Endodermal cell (in vitro differentiated cells): ENCODE results near the gene ATP11C. TPM values are rescaled to one million over a fixed set of nuclear protein-coding genes. Genes with fewer than 3 reads are reported as not detected.

Experiments
- DNase-seq: peaks from one replicate; pipeline ENCODE4 v3.0.0-alpha.2; 2017
- H3K27ac ChIP-seq: 2 replicates; pipeline ENCODE4 v1.5.1; 2013; ENCODE audit warnings: mild to moderate bottlenecking, low read depth, low read length, moderate library complexity
- H3K27me3 ChIP-seq: 2 replicates; pipeline ENCODE4 v1.6.1; 2013; ENCODE audit warnings: mild to moderate bottlenecking, low read length, moderate library complexity; ENCODE audit not compliant: insufficient read depth, control insufficient read depth, poor library complexity, severe bottlenecking
- H3K36me3 ChIP-seq: 2 replicates; pipeline ENCODE4 v1.7.0; 2013; ENCODE audit warnings: mild to moderate bottlenecking, low read length, moderate library complexity; ENCODE audit not compliant: control insufficient read depth, insufficient read depth
- H3K4me1 ChIP-seq: one replicate; pipeline ENCODE4 v1.7.0; 2013; ENCODE audit warnings: low read length; ENCODE audit not compliant: control insufficient read depth, insufficient read depth
- H3K4me3 ChIP-seq: 2 replicates; pipeline ENCODE4 v1.5.1; 2013; ENCODE audit warnings: mild to moderate bottlenecking, low read length, moderate library complexity
- H3K9ac ChIP-seq: 2 replicates; pipeline ENCODE4 v1.6.1; 2013; ENCODE audit warnings: mild to moderate bottlenecking, low read length, moderate library complexity; ENCODE audit not compliant: poor library complexity, severe bottlenecking; ENCODE audit errors: extremely low read depth
- H3K9me3 ChIP-seq: 2 replicates; pipeline ENCODE4 v1.6.1; 2013; ENCODE audit warnings: mild to moderate bottlenecking, low read length, moderate library complexity; ENCODE audit not compliant: control insufficient read depth
- H3K27ac Mint-ChIP-seq: 2 replicates; pipeline ENCODE4 v1.8.0; 2020; ENCODE audit warnings: mixed read lengths
- H3K27me3 Mint-ChIP-seq: 2 replicates; pipeline ENCODE4 v1.8.0; 2021; ENCODE audit warnings: mild to moderate bottlenecking, mixed read lengths; ENCODE audit not compliant: insufficient read depth
- H3K36me3 Mint-ChIP-seq: 2 replicates; pipeline ENCODE4 v1.8.0; 2020; ENCODE audit warnings: low read depth, mixed read lengths
- H3K4me1 Mint-ChIP-seq: 2 replicates; pipeline ENCODE4 v1.8.0; 2020; ENCODE audit warnings: mixed read lengths
- H3K4me3 Mint-ChIP-seq: 2 replicates; pipeline ENCODE4 v1.8.0; 2020; ENCODE audit warnings: mild to moderate bottlenecking, moderate library complexity, mixed read lengths
- H3K9me3 Mint-ChIP-seq: 2 replicates; pipeline ENCODE4 v1.8.0; 2020; ENCODE audit warnings: mild to moderate bottlenecking, mixed read lengths
- WGBS, 2 experiments: methylation state at CpG; one replicate each; pipeline versions ENCODE4 v1.1.5 to v1.1.7; 2013; ENCODE audit warnings: missing lambda C conversion rate in 2 of 2, mixed read lengths in 1 of 2; ENCODE audit not compliant: insufficient coverage in 1 of 2, insufficient read length in 1 of 2; 5-methylcytosine and 5-hydroxymethylcytosine counted together
- total RNA-seq, 2 donors: library from RNA; stranded (reverse); fragmentation: NEBNext Ultra II Directional in 1 of 2; extraction: Animal tissue kit (Norgen Biotek cat#: 25700) in 1 of 2; gene quantifications; 2 replicates in 1 of 2; 3 replicates in 1 of 2; pipeline ENCODE4 v1.2.1, GENCODE V29; 2021
- TF ChIP-seq, protein P1 (sequence below): fragments of 200-600 bp; sonication (generic); conservative IDR thresholded peaks from 2 replicates; pipeline ENCODE4 v1.5.0; 2021; ENCODE audit warnings: antibody characterized with exemption, mild to moderate bottlenecking

Gene ATP11C
- total RNA-seq, 2 donors from 2014 or later = 62.9 to 114 TPM

DNA sequence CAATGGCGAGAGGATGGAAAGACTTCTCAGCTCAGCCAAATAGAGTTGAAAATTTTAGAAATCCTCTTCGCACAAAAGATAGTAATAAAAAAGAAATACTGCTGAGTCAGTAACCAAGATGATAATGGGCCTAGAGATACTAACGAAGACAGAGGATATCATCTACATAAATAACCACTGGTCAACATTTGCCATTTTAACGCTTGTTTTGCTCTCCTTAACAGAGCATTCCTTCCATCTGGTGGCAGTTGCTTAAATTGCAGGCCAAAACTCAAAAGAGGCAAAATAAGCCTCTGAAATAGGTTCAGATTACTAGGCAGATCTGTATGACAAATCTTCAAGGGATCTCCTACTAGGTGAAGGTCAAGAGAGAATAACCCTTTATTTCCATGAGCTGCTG, 173.2 kb downstream of the ATP11C start:
- Mint-ChIP-seq H3K4me1 (peaks cover 11% of the 10 kb centered on the region), H3K4me3 (no peak overlapping the region), H3K36me3 (peaks cover 61% of the 10 kb centered on the region), H3K27me3 (no peaks in the 10 kb centered on the region), H3K27ac (no peak overlapping the region), H3K9me3 (peaks cover 15% of the 10 kb centered on the region)
- 64 to 80% methylated on average over 1 to 3 of the region's 4 CpGs for WGBS, 2 experiments
- H3K27me3 ChIP-seq = no peaks in the 10 kb centered on the region
- no peak overlapping the region for H3K9ac ChIP-seq
- TF ChIP-seq, protein P1, sequence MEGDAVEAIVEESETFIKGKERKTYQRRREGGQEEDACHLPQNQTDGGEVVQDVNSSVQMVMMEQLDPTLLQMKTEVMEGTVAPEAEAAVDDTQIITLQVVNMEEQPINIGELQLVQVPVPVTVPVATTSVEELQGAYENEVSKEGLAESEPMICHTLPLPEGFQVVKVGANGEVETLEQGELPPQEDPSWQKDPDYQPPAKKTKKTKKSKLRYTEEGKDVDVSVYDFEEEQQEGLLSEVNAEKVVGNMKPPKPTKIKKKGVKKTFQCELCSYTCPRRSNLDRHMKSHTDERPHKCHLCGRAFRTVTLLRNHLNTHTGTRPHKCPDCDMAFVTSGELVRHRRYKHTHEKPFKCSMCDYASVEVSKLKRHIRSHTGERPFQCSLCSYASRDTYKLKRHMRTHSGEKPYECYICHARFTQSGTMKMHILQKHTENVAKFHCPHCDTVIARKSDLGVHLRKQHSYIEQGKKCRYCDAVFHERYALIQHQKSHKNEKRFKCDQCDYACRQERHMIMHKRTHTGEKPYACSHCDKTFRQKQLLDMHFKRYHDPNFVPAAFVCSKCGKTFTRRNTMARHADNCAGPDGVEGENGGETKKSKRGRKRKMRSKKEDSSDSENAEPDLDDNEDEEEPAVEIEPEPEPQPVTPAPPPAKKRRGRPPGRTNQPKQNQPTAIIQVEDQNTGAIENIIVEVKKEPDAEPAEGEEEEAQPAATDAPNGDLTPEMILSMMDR = peak; percentile 88
- H3K4me3 ChIP-seq = no peak overlapping the region
- H3K9me3 ChIP-seq = peaks cover 16% of the 10 kb centered on the region
- DNase-seq = peak; percentile 66
- peaks cover 7% of the 10 kb centered on the region for H3K36me3 ChIP-seq
- H3K4me1 ChIP-seq = no peaks in the 10 kb centered on the region
- no peak overlapping the region for H3K27ac ChIP-seq

DNA sequence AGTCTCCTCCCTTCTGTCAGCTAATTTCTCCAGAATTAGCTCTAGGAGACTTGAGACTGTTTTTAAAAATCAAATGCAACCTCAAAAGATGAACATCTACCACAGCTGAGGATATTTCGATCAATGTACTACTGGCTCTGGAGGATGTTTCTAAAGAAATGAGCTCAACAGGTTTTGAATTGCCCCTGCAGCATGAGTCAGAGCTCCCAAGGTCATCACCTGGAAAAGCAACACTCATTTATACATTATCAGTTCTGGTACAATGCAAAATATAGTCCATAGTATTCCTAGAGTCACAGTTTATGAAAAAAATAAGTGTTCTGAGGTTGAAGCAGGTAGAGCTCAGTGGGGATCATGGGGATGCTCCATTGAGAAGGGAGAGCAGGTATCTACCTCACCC, 174.0 kb downstream of the ATP11C start:
- Mint-ChIP-seq H3K27me3 (no peaks in the 10 kb centered on the region), H3K4me3 (no peak overlapping the region), H3K9me3 (peaks cover 23% of the 10 kb centered on the region), H3K4me1 (peaks cover 11% of the 10 kb centered on the region), H3K27ac (no peak overlapping the region), H3K36me3 (peaks cover 63% of the 10 kb centered on the region)
- no peak overlapping the region for H3K4me3 ChIP-seq
- no peaks in the 10 kb centered on the region for H3K4me1 ChIP-seq
- H3K9ac ChIP-seq = no peak overlapping the region
- H3K27ac ChIP-seq = no peak overlapping the region
- H3K36me3 ChIP-seq = peaks cover 7% of the 10 kb centered on the region
- DNase-seq = no peak
- peaks cover 23% of the 10 kb centered on the region for H3K9me3 ChIP-seq
- TF ChIP-seq, protein P1 = no peak
- no peaks in the 10 kb centered on the region for H3K27me3 ChIP-seq
- 90% methylated on average over 1 of the region's 1 CpG; no CpG with 5 or more reads in 1 of the 2 experiments for WGBS, 2 experiments

DNA sequence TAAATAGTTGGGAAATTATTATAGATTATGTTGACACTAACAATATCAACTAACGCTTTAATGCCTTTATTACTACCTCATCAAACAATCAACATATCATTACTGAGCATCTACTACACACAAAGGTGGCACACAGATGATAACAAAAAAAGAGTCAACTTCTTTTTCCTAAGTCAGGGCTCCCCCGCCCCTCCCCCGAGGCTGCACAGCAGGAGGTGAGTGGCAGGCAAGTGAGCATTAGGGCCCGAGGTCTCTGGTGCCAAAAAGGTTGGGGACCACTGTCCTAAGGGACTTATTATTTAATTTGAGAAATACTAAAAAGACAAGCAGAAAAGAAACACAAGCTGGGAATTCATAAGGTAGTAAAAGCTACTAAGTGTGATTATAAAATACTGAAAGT, 174.6 kb downstream of the ATP11C start:
- Mint-ChIP-seq H3K36me3 (peaks cover 63% of the 10 kb centered on the region), H3K9me3 (peaks cover 27% of the 10 kb centered on the region), H3K4me3 (no peak overlapping the region), H3K27ac (no peak overlapping the region), H3K4me1 (peaks cover 11% of the 10 kb centered on the region), H3K27me3 (no peaks in the 10 kb centered on the region)
- peak; percentile 58 for DNase-seq
- H3K27me3 ChIP-seq = no peaks in the 10 kb centered on the region
- no peaks in the 10 kb centered on the region for H3K4me1 ChIP-seq
- TF ChIP-seq, protein P1 = no peak
- peaks cover 7% of the 10 kb centered on the region for H3K36me3 ChIP-seq
- H3K27ac ChIP-seq = no peak overlapping the region
- no peak overlapping the region for H3K9ac ChIP-seq
- 96% methylated on average over 4 of the region's 4 CpGs; no CpG with 5 or more reads in 1 of the 2 experiments for WGBS, 2 experiments
- peaks cover 23% of the 10 kb centered on the region for H3K9me3 ChIP-seq
- H3K4me3 ChIP-seq = no peak overlapping the region
